SK-N-SH (cell line): ENCODE data around the gene GAST. TPM values are rescaled to one million over a fixed set of nuclear protein-coding genes. Genes with fewer than 3 reads are reported as not detected.

Experiments
- CTCF ChIA-PET: fragments of 300-600, 350-600 bp; formaldehyde crosslinking; extraction: SDS; loops from one replicate; lab custom pipeline; 2021; lab: Yijun Ruan, JAX
- POLR2A ChIA-PET: fragments of 350-600 bp; sonication (Branson Sonifier 250); formaldehyde crosslinking; extraction: SDS; loops from one replicate; lab custom pipeline; 2020; ENCODE audit warnings: antibody characterized with exemption, inconsistent platforms; lab: Yijun Ruan, JAX
- DNase-seq: peaks from one replicate; pipeline ENCODE4 v3.0.0; 2012
- H2AFZ ChIP-seq: fragments of 200-600 bp; sonication (generic); 2 replicates; pipeline ENCODE4 v1.8.1; 2016; ENCODE audit warnings: antibody characterized with exemption, mild to moderate bottlenecking, low read depth
- H3F3A ChIP-seq: fragments of 200-600 bp; sonication (generic); replicated peaks from 2 replicates; pipeline ENCODE3; 2016; ENCODE audit warnings: antibody characterized with exemption, mild to moderate bottlenecking; ENCODE audit not compliant: insufficient read depth
- H3K27ac ChIP-seq, 2 experiments: fragments of 200-500 bp in 1 of 2; fragments of 200-600 bp in 1 of 2; sonication (Bioruptor generic) in 1 of 2; sonication (generic), shearing (Covaris generic) in 1 of 2; 2 replicates each; pipeline versions ENCODE4 v1.5.1 to v1.6.1; 2014 to 2016; ENCODE audit warnings: low read depth in 2 of 2, inconsistent platforms in 1 of 2, low read length in 1 of 2, mild to moderate bottlenecking in 1 of 2, mixed read lengths in 1 of 2
- H3K27me3 ChIP-seq: fragments of 200-600 bp; sonication (generic), shearing (Covaris generic); 2 replicates; pipeline ENCODE4 v1.6.1; 2016; ENCODE audit warnings: mixed run types; ENCODE audit not compliant: insufficient read depth
- H3K36me3 ChIP-seq, 2 experiments: fragments of 200-500 bp in 1 of 2; fragments of 200-600 bp in 1 of 2; sonication (Bioruptor generic) in 1 of 2; sonication (generic) in 1 of 2; replicated peaks in 1 of 2; 2 replicates each; pipeline versions ENCODE3 to v1.5.1; 2014 to 2016; ENCODE audit warnings: low read length in 1 of 2, mild to moderate bottlenecking in 1 of 2; ENCODE audit not compliant: insufficient read depth in 2 of 2, control insufficient read depth in 1 of 2
- H3K4me1 ChIP-seq, 2 experiments: fragments of 200-500 bp in 1 of 2; fragments of 200-600 bp in 1 of 2; sonication (Bioruptor generic) in 1 of 2; sonication (generic), shearing (Covaris generic) in 1 of 2; 2 replicates each; pipeline versions ENCODE4 v1.5.1 to v1.6.1; 2014 to 2016; ENCODE audit warnings: low read depth in 1 of 2, low read length in 1 of 2, mixed run types in 1 of 2; ENCODE audit not compliant: insufficient read depth in 2 of 2, control insufficient read depth in 1 of 2
- H3K4me2 ChIP-seq: fragments of 200-600 bp; sonication (generic), shearing (Covaris generic); 2 replicates; pipeline ENCODE4 v1.6.1; 2017; ENCODE audit warnings: mixed run types
- H3K4me3 ChIP-seq, 2 experiments: fragments of 200-500 bp in 1 of 2; fragments of 200-600 bp in 1 of 2; sonication (Bioruptor generic) in 1 of 2; sonication (generic), shearing (Covaris generic) in 1 of 2; 2 replicates each; pipeline versions ENCODE4 v1.5.1 to v1.8.1; 2014 to 2016; ENCODE audit warnings: low read depth in 2 of 2, inconsistent platforms in 1 of 2, low read length in 1 of 2, mild to moderate bottlenecking in 1 of 2, mixed read lengths in 1 of 2, moderate library complexity in 1 of 2
- H3K79me2 ChIP-seq: fragments of 200-600 bp; sonication (generic); 2 replicates; pipeline ENCODE4 v1.8.1; 2017; ENCODE audit warnings: mild to moderate bottlenecking; ENCODE audit not compliant: insufficient read depth
- H3K9ac ChIP-seq: fragments of 200-600 bp; sonication (generic); 2 replicates; pipeline ENCODE4 v1.6.1; 2017; ENCODE audit warnings: mixed run types
- H3K9me2 ChIP-seq: fragments of 200-600 bp; sonication (generic); 2 replicates; pipeline ENCODE4 v1.6.1; 2017; ENCODE audit warnings: mixed run types
- H3K9me3 ChIP-seq: fragments of 200-600 bp; sonication (generic); 2 replicates; pipeline ENCODE4 v1.6.1; 2017; ENCODE audit warnings: mixed run types, mild to moderate bottlenecking, moderate library complexity
- H4K20me1 ChIP-seq: fragments of 200-600 bp; sonication (generic); 2 replicates; pipeline ENCODE4 v1.6.1; 2017; ENCODE audit warnings: mild to moderate bottlenecking, mixed run types; ENCODE audit not compliant: insufficient read depth
- ELF1 ChIP-seq: IDR thresholded peaks from 2 replicates; pipeline ENCODE4 v1.4.0; 2012
- EP300 ChIP-seq, 2 experiments: IDR thresholded peaks; 2 replicates each; pipeline versions ENCODE4 v1.4.0 to v1.6.1; 2012; ENCODE audit warnings: borderline replicate concordance in 1 of 2, low read depth in 1 of 2, low read length in 1 of 2
- GABPA ChIP-seq: IDR thresholded peaks from 2 replicates; pipeline ENCODE4 v1.4.0; 2012; ENCODE audit warnings: low read depth, mild to moderate bottlenecking
- NRF1 ChIP-seq: IDR thresholded peaks from 2 replicates; pipeline ENCODE4 v1.6.1; 2012; ENCODE audit warnings: low read depth, mild to moderate bottlenecking, low read length
- POLR2AphosphoS5 ChIP-seq: IDR thresholded peaks from 2 replicates; pipeline ENCODE4 v1.6.1; 2012; ENCODE audit warnings: low read depth, low read length
- RAD21 ChIP-seq: IDR thresholded peaks from 2 replicates; pipeline ENCODE4 v1.6.1; 2012; ENCODE audit warnings: mild to moderate bottlenecking, low read length
- TAF1 ChIP-seq: IDR thresholded peaks from 2 replicates; pipeline ENCODE4 v1.6.1; 2012; ENCODE audit warnings: low read depth, mild to moderate bottlenecking, low read length, moderate library complexity, borderline replicate concordance
- TCF12 ChIP-seq: IDR thresholded peaks from 2 replicates; pipeline ENCODE4 v1.4.0; 2012
- TEAD4 ChIP-seq: IDR thresholded peaks from 2 replicates; pipeline ENCODE4 v1.4.0; 2012; ENCODE audit warnings: mild to moderate bottlenecking, borderline replicate concordance; ENCODE audit not compliant: insufficient read depth
- WGBS: methylation state at CpG from one replicate; pipeline ENCODE4 v1.1.6; 2017; ENCODE audit warnings: low lambda C conversion rate; 5-methylcytosine and 5-hydroxymethylcytosine counted together
- polyA plus RNA-seq, 3 experiments: library from polyadenylated mRNA; depleted of rRNA; stranded (reverse); fragments of >200 nt; gene quantifications; 2 replicates each; pipeline ENCODE4 v1.2.3, GENCODE V29; 2012
- TF ChIP-seq, protein P1 (sequence below): IDR thresholded peaks from 2 replicates; pipeline ENCODE4 v1.4.0; 2012; ENCODE audit warnings: low read depth, borderline replicate concordance
- TF ChIP-seq, protein P2 (sequence below): IDR thresholded peaks from 2 replicates; pipeline ENCODE4 v1.4.0; 2012; ENCODE audit warnings: low read depth
- TF ChIP-seq, protein P3 (sequence below): IDR thresholded peaks from 2 replicates; pipeline ENCODE4 v1.4.0; 2012; ENCODE audit warnings: low read depth, borderline replicate concordance

The GAST gene
- polyA plus RNA-seq, 1 of the 3 experiments (the other 2 are of a cell fraction) = not detected

- Histone ChIP-seq H3K4me2 (no peak overlapping the region), H3K27me3 (no peaks in the 10 kb centered on the region; the same call in 1 of the 2 replicates), H3K79me2 (no peaks in the 10 kb centered on the region), H3K36me3 (no peaks in the 10 kb centered on the region), H3K4me3 (no peak overlapping the region), H3K4me1 (peaks cover 4 to 14% of the 10 kb centered on the region in 2 experiments; a peak in 2 of 4 replicates), H4K20me1 (no peaks in the 10 kb centered on the region), H3K9me3 (no peaks in the 10 kb centered on the region), H3F3A (no peaks in the 10 kb centered on the region), H3K9me2 (no peaks in the 10 kb centered on the region), H3K27ac (no peak overlapping the region), H2AFZ (no peak overlapping the region), H3K9ac (no peak overlapping the region)
- DNase-seq = no peak
- no peak for TF ChIP-seq ELF1
- TF ChIP-seq, protein P1, sequence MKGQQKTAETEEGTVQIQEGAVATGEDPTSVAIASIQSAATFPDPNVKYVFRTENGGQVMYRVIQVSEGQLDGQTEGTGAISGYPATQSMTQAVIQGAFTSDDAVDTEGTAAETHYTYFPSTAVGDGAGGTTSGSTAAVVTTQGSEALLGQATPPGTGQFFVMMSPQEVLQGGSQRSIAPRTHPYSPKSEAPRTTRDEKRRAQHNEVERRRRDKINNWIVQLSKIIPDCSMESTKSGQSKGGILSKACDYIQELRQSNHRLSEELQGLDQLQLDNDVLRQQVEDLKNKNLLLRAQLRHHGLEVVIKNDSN = no peak
- CTCF ChIA-PET = interaction anchor here (0.7 to 13.9 kb wide), 11 partner anchors 17 to 1044 kb away, joined by 3 to 534 read pairs (median 42); partner anchors contain the start of gene EIF1
- 61% methylated on average over 2 of the region's 2 CpGs for WGBS
- POLR2A ChIA-PET = interaction anchor here (0.7 to 1.0 kb wide), 2 partner anchors 54 to 86 kb away, joined by 3 read pairs; no protein-coding TSS in a partner anchor
Measured at GRCh38 chr17:41664172-41664457, 48.0 kb upstream of the GAST start.

DNA sequence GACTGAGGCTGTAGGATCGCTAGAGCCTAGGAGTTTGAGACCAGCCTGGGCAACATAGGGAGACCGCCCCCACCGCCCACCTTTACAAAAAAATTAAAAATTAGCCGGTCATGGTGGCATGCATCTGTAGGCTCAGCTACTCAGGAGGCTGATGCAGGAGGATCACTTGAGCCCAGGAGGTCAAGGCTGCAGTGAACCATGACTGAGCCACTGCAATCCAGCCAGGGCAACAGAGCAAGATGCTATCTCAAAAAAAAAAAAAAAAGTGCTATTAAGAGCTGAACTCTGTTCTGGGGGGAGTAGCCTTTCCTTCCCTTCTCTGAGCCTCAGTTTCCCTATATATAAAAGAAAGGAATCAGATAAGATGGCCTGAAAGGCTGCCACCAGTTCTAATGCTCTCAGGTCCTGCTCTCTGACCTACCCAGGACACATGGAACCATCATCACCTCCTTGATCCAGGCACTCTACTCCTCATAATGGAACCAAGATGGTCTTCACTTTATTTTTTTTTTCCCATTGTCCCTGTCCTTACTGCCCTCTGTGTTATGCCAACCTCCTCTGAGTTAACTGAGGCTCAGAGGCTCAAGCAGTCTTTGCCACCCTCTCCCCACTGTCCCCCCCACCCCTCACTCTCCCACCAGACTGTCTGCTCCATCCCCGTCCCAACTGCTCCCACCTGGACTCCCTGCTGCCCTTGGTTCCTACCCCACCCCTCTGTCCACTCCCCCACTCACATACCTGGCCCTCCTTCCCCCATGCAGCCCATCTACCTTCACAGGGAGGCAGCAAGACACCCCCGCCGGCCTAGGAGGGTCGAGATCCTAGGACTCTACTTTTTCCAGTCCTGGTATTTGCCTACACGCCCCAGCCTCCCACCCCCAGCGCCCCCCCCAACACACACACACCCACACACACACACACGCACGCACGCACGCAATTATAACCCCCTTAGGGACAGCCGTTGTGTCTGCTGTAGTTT lies 47.3 kb upstream of the GAST start:
- H3K79me2 ChIP-seq = no peaks in the 10 kb centered on the region
- no peak overlapping the region for H3K4me3 ChIP-seq
- TF ChIP-seq GABPA = no peak
- TF ChIP-seq TEAD4 = no peak
- ChIA-PET POLR2A (interaction anchor here (0.7 to 1.6 kb wide), 7 partner anchors 23 to 846 kb away, joined by 3 to 8 read pairs (median 4); partner anchors contain the start of gene EIF1), CTCF (interaction anchor here (0.6 to 13.9 kb wide), 46 partner anchors 9 to 1045 kb away, joined by 3 to 534 read pairs (median 6); partner anchors contain the start of genes EIF1, KRT13 and KRT9)
- no peaks in the 10 kb centered on the region for H3F3A ChIP-seq
- H3K27ac ChIP-seq = no peak overlapping the region
- H3K4me2 ChIP-seq = peak overlapping the region; percentile 88
- H3K36me3 ChIP-seq = no peaks in the 10 kb centered on the region
- H3K4me1 ChIP-seq = peaks cover 4 to 14% of the 10 kb centered on the region in 2 experiments; a peak in 2 of 4 replicates
- WGBS = 64% methylated on average over 15 of the region's 15 CpGs
- H3K9ac ChIP-seq = no peak overlapping the region
- peak overlapping the region; percentile 99 for H2AFZ ChIP-seq
- no peak for DNase-seq
- no peaks in the 10 kb centered on the region for H4K20me1 ChIP-seq
- H3K9me3 ChIP-seq = no peaks in the 10 kb centered on the region
- no peaks in the 10 kb centered on the region; the same call in 1 of the 2 replicates for H3K27me3 ChIP-seq
- H3K9me2 ChIP-seq = no peaks in the 10 kb centered on the region

DNA sequence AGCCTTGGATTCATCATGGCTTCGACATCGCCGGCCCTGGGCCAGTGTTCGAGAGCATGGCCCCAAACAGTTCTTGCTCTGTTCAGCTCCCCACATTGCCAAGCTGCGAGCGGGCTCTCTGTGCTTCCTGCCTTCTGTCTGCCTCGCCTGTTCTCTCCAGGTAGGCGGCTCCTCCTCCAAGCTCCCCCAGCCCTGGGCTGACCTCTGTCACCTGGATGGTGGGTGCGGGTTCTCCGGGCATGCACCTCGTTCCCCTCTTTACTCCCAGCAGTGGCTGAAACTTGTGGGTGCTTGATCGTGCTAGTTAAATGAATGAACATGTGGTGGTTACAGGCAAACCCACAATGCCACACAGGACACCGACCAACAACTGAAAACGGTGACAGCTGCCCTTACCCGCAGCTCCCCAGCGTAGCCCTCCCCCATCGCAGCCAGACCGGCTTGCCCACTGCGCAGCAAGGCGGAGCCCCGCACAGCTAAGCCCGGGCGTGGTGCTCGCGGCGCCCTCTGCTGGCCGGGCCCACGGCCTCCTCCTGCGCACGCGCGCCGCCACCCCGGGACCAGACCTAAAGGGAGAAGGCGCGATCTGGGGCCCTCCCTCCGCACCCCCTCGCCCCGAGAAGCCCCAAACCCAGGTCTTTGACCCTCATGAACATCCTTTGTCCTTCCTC lies 46.4 kb upstream of the GAST start:
- Histone ChIP-seq H3K27me3 (no peaks in the 10 kb centered on the region; the same call in 1 of the 2 replicates), H3K4me1 (peaks cover 4 to 14% of the 10 kb centered on the region in 2 experiments; a peak in 2 of 4 replicates), H3K4me2 (peak overlapping the region; percentile 88), H3K27ac (peak overlapping the region; percentile 49 to 77), H3K9me3 (no peaks in the 10 kb centered on the region), H3K9me2 (no peaks in the 10 kb centered on the region), H2AFZ (peak overlapping the region; percentile 99), H3K79me2 (no peaks in the 10 kb centered on the region), H3K9ac (peak overlapping the region; percentile 27), H3K4me3 (peak overlapping the region; percentile 44 to 58), H3K36me3 (no peaks in the 10 kb centered on the region), H4K20me1 (no peaks in the 10 kb centered on the region), H3F3A (no peaks in the 10 kb centered on the region)
- CTCF ChIA-PET = interaction anchor here (0.6 to 13.9 kb wide), 48 partner anchors 8 to 1046 kb away, joined by 3 to 534 read pairs (median 4); partner anchors contain the start of genes EIF1, KRT13 and KRT9
- DNase-seq = peak; percentile 96
- POLR2A ChIA-PET = interaction anchor here (0.7 to 1.6 kb wide), 6 partner anchors 23 to 847 kb away, joined by 3 to 8 read pairs (median 4); partner anchors contain the start of gene EIF1
- 9% methylated on average over 26 of the region's 39 CpGs for WGBS
- TF ChIP-seq, protein P2, sequence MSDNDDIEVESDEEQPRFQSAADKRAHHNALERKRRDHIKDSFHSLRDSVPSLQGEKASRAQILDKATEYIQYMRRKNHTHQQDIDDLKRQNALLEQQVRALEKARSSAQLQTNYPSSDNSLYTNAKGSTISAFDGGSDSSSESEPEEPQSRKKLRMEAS = peak; percentile 54; the same call in 1 of the 2 replicates
- TF ChIP-seq POLR2AphosphoS5 (peak; percentile 42; the same call in 1 of the 2 replicates), TCF12 (no peak), EP300 (IDR thresholded peaks at IDR 0.05; ENCODE audit: borderline replicate concordance in 1 of 2, low read depth in 1 of 2, low read length in 1 of 2) (no peak), TAF1 (peak; percentile 45; the same call in 1 of the 2 replicates), NRF1 (peak; percentile 88), RAD21 (peak; percentile 29; the same call in 1 of the 2 replicates)
- TF ChIP-seq, protein P3, sequence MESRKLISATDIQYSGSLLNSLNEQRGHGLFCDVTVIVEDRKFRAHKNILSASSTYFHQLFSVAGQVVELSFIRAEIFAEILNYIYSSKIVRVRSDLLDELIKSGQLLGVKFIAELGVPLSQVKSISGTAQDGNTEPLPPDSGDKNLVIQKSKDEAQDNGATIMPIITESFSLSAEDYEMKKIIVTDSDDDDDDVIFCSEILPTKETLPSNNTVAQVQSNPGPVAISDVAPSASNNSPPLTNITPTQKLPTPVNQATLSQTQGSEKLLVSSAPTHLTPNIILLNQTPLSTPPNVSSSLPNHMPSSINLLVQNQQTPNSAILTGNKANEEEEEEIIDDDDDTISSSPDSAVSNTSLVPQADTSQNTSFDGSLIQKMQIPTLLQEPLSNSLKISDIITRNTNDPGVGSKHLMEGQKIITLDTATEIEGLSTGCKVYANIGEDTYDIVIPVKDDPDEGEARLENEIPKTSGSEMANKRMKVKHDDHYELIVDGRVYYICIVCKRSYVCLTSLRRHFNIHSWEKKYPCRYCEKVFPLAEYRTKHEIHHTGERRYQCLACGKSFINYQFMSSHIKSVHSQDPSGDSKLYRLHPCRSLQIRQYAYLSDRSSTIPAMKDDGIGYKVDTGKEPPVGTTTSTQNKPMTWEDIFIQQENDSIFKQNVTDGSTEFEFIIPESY = no peak
